ENCODE measurements around the gene COL24A1. TPM values are rescaled to one million over a fixed set of nuclear protein-coding genes. Genes with fewer than 3 reads are reported as not detected.
"Not testable (repeated sequence)": the region's sequence is repeated elsewhere in the genome, so short reads cannot be mapped to it uniquely, and the experiment has no call there.

COL24A1 gene
- total and polyA plus RNA-seq, 10 donors, result 0.06 to 1.1 (median 0.55) TPM

GRCh38 chr1:85799737-85800136 is 356.8 kb downstream of the COL24A1 start:
- DNase-seq, result no peak
- WGBS, 5 donors, result 60 to 83% (median 71%) methylated on average over 2 of the region's 2 CpGs
- TF ChIP-seq POLR2A (IDR thresholded peaks at IDR 0.05), result no peak
- no peak for TF ChIP-seq CTCF (IDR thresholded peaks at IDR 0.05 in 8 of 11, conservative IDR thresholded peaks at IDR 0.05 in 3 of 11)
- no peak for TF ChIP-seq POLR2AphosphoS5 (IDR thresholded peaks at IDR 0.05)
- intact Hi-C loops (cut with DNase I; ENCODE audit: low total_unique reads), result no loop called here
- H3K4me3 ChIP-seq, result no peak overlapping the region
- no peaks in the 10 kb centered on the region for H3K4me1 ChIP-seq
- no peaks in the 10 kb centered on the region for H3K36me3 ChIP-seq
- no peaks in the 10 kb centered on the region for H3K27me3 ChIP-seq (replicated peaks in 1 of 7)
- no peak overlapping the region for H3K27ac ChIP-seq
- no peaks in the 10 kb centered on the region for H3K9me3 ChIP-seq

- H3K9me3 ChIP-seq, result no peaks in the 10 kb centered on the region
- H3K27me3 ChIP-seq (replicated peaks in 1 of 7), result no peaks in the 10 kb centered on the region
- no peak for TF ChIP-seq POLR2AphosphoS5 (IDR thresholded peaks at IDR 0.05)
- no peak overlapping the region for H3K27ac ChIP-seq
- intact Hi-C loops (cut with DNase I; ENCODE audit: low total_unique reads), result no loop called here
- no peaks in the 10 kb centered on the region for H3K4me1 ChIP-seq
- no peak overlapping the region for H3K4me3 ChIP-seq
- no peak for DNase-seq
- 66 to 91% (median 76%) methylated on average over 2 of the region's 2 CpGs for WGBS, 5 donors
- no peaks in the 10 kb centered on the region for H3K36me3 ChIP-seq
Observed at GRCh38 chr1:85798419-85798818, 358.2 kb downstream of the COL24A1 start.

GRCh38 chr1:85777021-85777420 is 379.6 kb downstream of the COL24A1 start:
- H3K27me3 ChIP-seq (replicated peaks in 1 of 7); H3K36me3 ChIP-seq; H3K4me1 ChIP-seq; H3K27ac ChIP-seq; H3K4me3 ChIP-seq; intact Hi-C loops (cut with DNase I; ENCODE audit: low total_unique reads); H3K9me3 ChIP-seq; DNase-seq: not testable (repeated sequence)
- WGBS, 5 donors, result 87 to 93% (median 90%) methylated on average over 6 of the region's 6 CpGs

GRCh38 chr1:85762804-85763203 is 393.8 kb downstream of the COL24A1 start:
- H3K4me1 ChIP-seq, result no peaks in the 10 kb centered on the region
- no peak for DNase-seq
- no peak overlapping the region for H3K27ac ChIP-seq
- H3K9me3 ChIP-seq, result no peaks in the 10 kb centered on the region
- no peaks in the 10 kb centered on the region for H3K27me3 ChIP-seq (replicated peaks in 1 of 7)
- no peaks in the 10 kb centered on the region for H3K36me3 ChIP-seq
- intact Hi-C loops (cut with DNase I; ENCODE audit: low total_unique reads), result no loop called here
- 79 to 100% (median 88%) methylated on average over 1 of the region's 1 CpG for WGBS, 5 donors
- H3K4me3 ChIP-seq, result no peak overlapping the region
- no peak for TF ChIP-seq CTCF (IDR thresholded peaks at IDR 0.05 in 8 of 11, conservative IDR thresholded peaks at IDR 0.05 in 3 of 11)
- TF ChIP-seq POLR2AphosphoS5 (IDR thresholded peaks at IDR 0.05), result no peak
- no peak for TF ChIP-seq POLR2A (IDR thresholded peaks at IDR 0.05)

GRCh38 chr1:85756864-85757263 is 399.7 kb downstream of the COL24A1 start:
- WGBS, 5 donors, result 81 to 90% (median 84%) methylated on average over 5 of the region's 5 CpGs
- H3K4me1 ChIP-seq, result no peaks in the 10 kb centered on the region
- no peak overlapping the region for H3K27ac ChIP-seq
- DNase-seq, result no peak
- H3K9me3 ChIP-seq, result peaks cover 0 to 22% (median 15%) of the 10 kb centered on the region in 8 donors
- TF ChIP-seq POLR2AphosphoS5 (IDR thresholded peaks at IDR 0.05) (no peak), CTCF (IDR thresholded peaks at IDR 0.05 in 8 of 11, conservative IDR thresholded peaks at IDR 0.05 in 3 of 11) (no peak), POLR2A (IDR thresholded peaks at IDR 0.05) (no peak)
- H3K27me3 ChIP-seq (replicated peaks in 1 of 7), result no peaks in the 10 kb centered on the region
- no peaks in the 10 kb centered on the region for H3K36me3 ChIP-seq
- intact Hi-C loops (cut with DNase I; ENCODE audit: low total_unique reads), result no loop called here
- no peak overlapping the region for H3K4me3 ChIP-seq
